A549 (cell line): Measurements from ENCODE around the gene OSBPL3. TPM values are rescaled to one million over a fixed set of nuclear protein-coding genes. Genes with fewer than 3 reads are reported as not detected.

ENCODE experiments used
- ATAC-seq, 2 experiments: fragments of 200-7000 bp in 1 of 2; fragments of >200 bp in 1 of 2; cut with Nextera tagmentation in 1 of 2; cut with Tn5 transposase in 1 of 2; 3 replicates each; pipeline versions ENCODE4 v1.8.0 to v1.9.1; 2018 to 2020; ENCODE audit warnings: mild to moderate bottlenecking in 1 of 2, moderate library complexity in 1 of 2
- CTCF ChIA-PET: fragments of 300-600 bp; sonication (Branson Sonifier 250); formaldehyde crosslinking; extraction: SDS; loops from one replicate; lab custom pipeline; 2021; ENCODE audit warnings: antibody characterized with exemption, inconsistent platforms; lab: Yijun Ruan, JAX
- POLR2A ChIA-PET: fragments of 350-600 bp; formaldehyde crosslinking; extraction: SDS; loops from one replicate; lab custom pipeline; 2021; ENCODE audit warnings: antibody characterized with exemption, inconsistent platforms; lab: Yijun Ruan, JAX
- DNase-seq, 2 experiments: peaks; one replicate each; pipeline versions ENCODE4 v3.0.0 to v3.0.0-alpha.2; 2011 to 2016; ENCODE audit warnings: low read depth in 1 of 2, low spot score in 1 of 2
- FAIRE-seq: peaks from 2 replicates; lab custom pipeline; 2011; peaks lifted over from hg19 to GRCh38; lab: Jason Lieb, UNC
- H3K27ac ChIP-seq, 2 experiments: fragments of >200 bp; sonication (Bioruptor Twin); formaldehyde crosslinking; 3 replicates each; pipeline ENCODE4 v1.5.1; 2016 to 2017
- H3K4me1 ChIP-seq: fragments of >200 bp; sonication (Bioruptor Twin); formaldehyde crosslinking; 3 replicates; pipeline ENCODE4 v1.6.1; 2016
- H3K4me2 ChIP-seq: fragments of >200 bp; sonication (Bioruptor Twin); formaldehyde crosslinking; 3 replicates; pipeline ENCODE4 v1.6.1; 2016
- H3K4me3 ChIP-seq: fragments of >200 bp; sonication (Bioruptor Twin); formaldehyde crosslinking; 3 replicates; pipeline ENCODE4 v1.5.1; 2016
- H3K9me3 ChIP-seq: fragments of >200 bp; sonication (Bioruptor Twin); formaldehyde crosslinking; 3 replicates; pipeline ENCODE4 v1.6.1; 2016
- EHF ChIP-seq: fragments of 250-450 bp; sonication (Bioruptor Pico); IDR thresholded peaks from 2 replicates; pipeline ENCODE4 v1.5.0; 2020; ENCODE audit warnings: mild to moderate bottlenecking
- EHMT2 ChIP-seq: fragments of 200-600 bp; sonication (generic); IDR thresholded peaks from 2 replicates; pipeline ENCODE4 v1.6.1; 2016; ENCODE audit warnings: antibody characterized with exemption, low read depth, mild to moderate bottlenecking, moderate library complexity
- EP300 ChIP-seq, 2 experiments: fragments of >200 bp; sonication (Bioruptor Twin); formaldehyde crosslinking; IDR thresholded peaks; 2 replicates in 1 of 2; 3 replicates in 1 of 2; pipeline ENCODE4 v1.6.1; 2016 to 2017
- FOSB ChIP-seq: fragments of 250-450 bp; sonication (Bioruptor Pico); IDR thresholded peaks from 2 replicates; pipeline ENCODE4 v1.5.0; 2020; ENCODE audit warnings: mild to moderate bottlenecking, moderate library complexity
- FOSL2 ChIP-seq, 2 experiments: fragments of 450-650 bp in 1 of 2; fragments of >200 bp in 1 of 2; sonication (Bioruptor Twin) in 1 of 2; formaldehyde crosslinking; IDR thresholded peaks; 2 replicates each; pipeline versions ENCODE4 v1.5.0 to v1.6.1; 2016 to 2020; ENCODE audit warnings: mild to moderate bottlenecking in 1 of 2, moderate library complexity in 1 of 2
- HES2 ChIP-seq: fragments of >200 bp; sonication (Bioruptor Twin); formaldehyde crosslinking; IDR thresholded peaks from 2 replicates; pipeline ENCODE4 v1.6.1; 2016
- HEYL ChIP-seq: fragments of 250-450 bp; sonication (Bioruptor Pico); IDR thresholded peaks from 2 replicates; pipeline ENCODE4 v1.8.0; 2021; ENCODE audit warnings: mild to moderate bottlenecking, moderate library complexity
- HMGXB4 ChIP-seq: fragments of 250-450 bp; sonication (Bioruptor Pico); IDR thresholded peaks from 2 replicates; pipeline ENCODE4 v1.5.0; 2021; ENCODE audit warnings: mild to moderate bottlenecking, moderate library complexity, borderline replicate concordance
- HOXB13 ChIP-seq: fragments of 250-450 bp; sonication (Bioruptor Pico); IDR thresholded peaks from 2 replicates; pipeline ENCODE4 v1.5.0; 2020; ENCODE audit warnings: low read depth, mild to moderate bottlenecking, moderate library complexity
- KDM5A ChIP-seq: fragments of 200-600 bp; sonication (generic); IDR thresholded peaks from 2 replicates; pipeline ENCODE4 v1.6.1; 2016; ENCODE audit warnings: antibody characterized with exemption, mild to moderate bottlenecking
- MAZ ChIP-seq: fragments of 150-350 bp; IDR thresholded peaks from 2 replicates; pipeline ENCODE4 v1.6.1; 2014; ENCODE audit warnings: antibody characterized with exemption, low read depth, low read length, borderline replicate concordance
- NR3C1 ChIP-seq: fragments of >200 bp; sonication (Bioruptor Twin); formaldehyde crosslinking; IDR thresholded peaks from 3 replicates; pipeline ENCODE4 v1.6.1; 2017
- PHF8 ChIP-seq: fragments of 200-600 bp; sonication (generic); IDR thresholded peaks from 2 replicates; pipeline ENCODE4 v1.6.1; 2016; ENCODE audit warnings: low read depth, mild to moderate bottlenecking, antibody characterized with exemption, moderate library complexity, borderline replicate concordance
- POLR2A ChIP-seq: IDR thresholded peaks from 2 replicates; pipeline ENCODE4 v1.6.1; 2012; ENCODE audit warnings: mild to moderate bottlenecking, low read length
- RNF2 ChIP-seq: fragments of 200-600 bp; sonication (generic); IDR thresholded peaks from 2 replicates; pipeline ENCODE4 v1.6.1; 2016; ENCODE audit warnings: low read depth, mild to moderate bottlenecking, antibody characterized with exemption, moderate library complexity, borderline replicate concordance
- ZC3H11A ChIP-seq: fragments of 450-650 bp; IDR thresholded peaks from 2 replicates; pipeline ENCODE4 v1.6.1; 2014; ENCODE audit warnings: antibody characterized with exemption, mild to moderate bottlenecking
- ZFP36 ChIP-seq: fragments of 450-650 bp; IDR thresholded peaks from 2 replicates; pipeline ENCODE4 v1.6.1; 2014; ENCODE audit warnings: borderline replicate concordance; ENCODE audit not compliant: partially characterized antibody
- WGBS: methylation state at CpG from one replicate; pipeline ENCODE4 v1.1.6; 2017; ENCODE audit errors: missing lambda C conversion rate; 5-methylcytosine and 5-hydroxymethylcytosine counted together
- polyA plus RNA-seq, 4 experiments: library from polyadenylated mRNA; depleted of rRNA in 3 of 4; stranded (reverse); fragments of >200 nt; fragmentation: RNase III in 1 of 4; extraction: RNeasy Plus Mini Kit Qiagen cat#74134 plus additional on column Dnase treatment in 1 of 4; gene quantifications; 2 replicates in 3 of 4; 3 replicates in 1 of 4; pipeline ENCODE4 v1.2.3, GENCODE V29; 2011 to 2017
- TF ChIP-seq, protein P1 (sequence below): fragments of >200 bp; sonication (Bioruptor Twin); formaldehyde crosslinking; IDR thresholded peaks from 3 replicates; pipeline ENCODE4 v1.5.1; 2016
- TF ChIP-seq, protein P2 (sequence below): fragments of 150-350 bp; IDR thresholded peaks from 2 replicates; pipeline ENCODE4 v1.6.1; 2014; ENCODE audit warnings: low read depth, mild to moderate bottlenecking, low read length
- TF ChIP-seq, protein P3 (sequence below): IDR thresholded peaks from 2 replicates; pipeline ENCODE4 v1.6.1; 2012; ENCODE audit warnings: low read depth, borderline replicate concordance

The OSBPL3 gene
- polyA plus RNA-seq, 2 of the 4 experiments (the other 2 are of a cell fraction): 10.9 to 17.4 TPM

DNA sequence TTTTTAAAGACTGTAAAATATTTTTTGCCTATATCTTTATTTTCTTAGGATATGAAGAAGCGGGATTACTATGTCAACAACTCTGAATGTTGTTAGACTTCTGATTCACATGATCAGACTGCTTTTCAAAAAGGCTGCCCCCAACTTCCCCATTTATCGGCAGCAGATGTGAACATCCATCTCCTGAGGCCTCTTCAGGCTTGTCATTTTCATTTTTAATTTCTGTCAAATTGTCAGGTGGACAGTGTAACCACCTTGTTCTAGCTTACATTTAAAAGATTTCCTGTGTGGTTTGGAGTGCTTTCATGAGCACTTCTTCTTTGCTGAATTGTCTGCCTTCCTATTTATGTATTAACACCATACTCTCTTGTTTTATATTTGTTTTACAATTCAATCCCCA, 143.9 kb downstream of the OSBPL3 start (continued):
- TF ChIP-seq, protein P1, sequence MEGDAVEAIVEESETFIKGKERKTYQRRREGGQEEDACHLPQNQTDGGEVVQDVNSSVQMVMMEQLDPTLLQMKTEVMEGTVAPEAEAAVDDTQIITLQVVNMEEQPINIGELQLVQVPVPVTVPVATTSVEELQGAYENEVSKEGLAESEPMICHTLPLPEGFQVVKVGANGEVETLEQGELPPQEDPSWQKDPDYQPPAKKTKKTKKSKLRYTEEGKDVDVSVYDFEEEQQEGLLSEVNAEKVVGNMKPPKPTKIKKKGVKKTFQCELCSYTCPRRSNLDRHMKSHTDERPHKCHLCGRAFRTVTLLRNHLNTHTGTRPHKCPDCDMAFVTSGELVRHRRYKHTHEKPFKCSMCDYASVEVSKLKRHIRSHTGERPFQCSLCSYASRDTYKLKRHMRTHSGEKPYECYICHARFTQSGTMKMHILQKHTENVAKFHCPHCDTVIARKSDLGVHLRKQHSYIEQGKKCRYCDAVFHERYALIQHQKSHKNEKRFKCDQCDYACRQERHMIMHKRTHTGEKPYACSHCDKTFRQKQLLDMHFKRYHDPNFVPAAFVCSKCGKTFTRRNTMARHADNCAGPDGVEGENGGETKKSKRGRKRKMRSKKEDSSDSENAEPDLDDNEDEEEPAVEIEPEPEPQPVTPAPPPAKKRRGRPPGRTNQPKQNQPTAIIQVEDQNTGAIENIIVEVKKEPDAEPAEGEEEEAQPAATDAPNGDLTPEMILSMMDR: no peak
- no peak for TF ChIP-seq ZC3H11A
- TF ChIP-seq HEYL (CRISPR knock-in tag): no peak
- no peak for TF ChIP-seq KDM5A
- TF ChIP-seq FOSL2 (IDR thresholded peaks at IDR 0.05): no peak
- TF ChIP-seq FOSL2 (CRISPR knock-in tag; IDR thresholded peaks at IDR 0.05): no peak
- TF ChIP-seq HMGXB4 (CRISPR knock-in tag): no peak
- TF ChIP-seq, protein P2, sequence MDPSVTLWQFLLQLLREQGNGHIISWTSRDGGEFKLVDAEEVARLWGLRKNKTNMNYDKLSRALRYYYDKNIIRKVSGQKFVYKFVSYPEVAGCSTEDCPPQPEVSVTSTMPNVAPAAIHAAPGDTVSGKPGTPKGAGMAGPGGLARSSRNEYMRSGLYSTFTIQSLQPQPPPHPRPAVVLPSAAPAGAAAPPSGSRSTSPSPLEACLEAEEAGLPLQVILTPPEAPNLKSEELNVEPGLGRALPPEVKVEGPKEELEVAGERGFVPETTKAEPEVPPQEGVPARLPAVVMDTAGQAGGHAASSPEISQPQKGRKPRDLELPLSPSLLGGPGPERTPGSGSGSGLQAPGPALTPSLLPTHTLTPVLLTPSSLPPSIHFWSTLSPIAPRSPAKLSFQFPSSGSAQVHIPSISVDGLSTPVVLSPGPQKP: no peak
- TF ChIP-seq EHF (CRISPR knock-in tag): no peak

GRCh38 chr7:24835643-24836042, 144.3 kb downstream of the OSBPL3 start:
- DNase-seq (no peak), ATAC-seq (no peak), FAIRE-seq (no peak)
- Histone ChIP-seq H3K4me1 (no peaks in the 10 kb centered on the region), H3K4me2 (no peak overlapping the region), H3K27ac (no peak overlapping the region)
- ChIA-PET CTCF (no interaction called here), POLR2A (no interaction called here)
- 87% methylated on average over 3 of the region's 3 CpGs for WGBS
- TF ChIP-seq POLR2A (no peak), EHF (CRISPR knock-in tag) (no peak), FOSL2 (IDR thresholded peaks at IDR 0.05) (no peak), FOSL2 (CRISPR knock-in tag; IDR thresholded peaks at IDR 0.05) (no peak), FOSB (CRISPR knock-in tag) (no peak), MAZ (no peak), HOXB13 (CRISPR knock-in tag) (no peak), EHMT2 (no peak), HES2 (no peak), ZFP36 (no peak), KDM5A (no peak), NR3C1 (no peak), RNF2 (no peak), EP300 (IDR thresholded peaks at IDR 0.05) (no peak), PHF8 (no peak)
- TF ChIP-seq, protein P3, sequence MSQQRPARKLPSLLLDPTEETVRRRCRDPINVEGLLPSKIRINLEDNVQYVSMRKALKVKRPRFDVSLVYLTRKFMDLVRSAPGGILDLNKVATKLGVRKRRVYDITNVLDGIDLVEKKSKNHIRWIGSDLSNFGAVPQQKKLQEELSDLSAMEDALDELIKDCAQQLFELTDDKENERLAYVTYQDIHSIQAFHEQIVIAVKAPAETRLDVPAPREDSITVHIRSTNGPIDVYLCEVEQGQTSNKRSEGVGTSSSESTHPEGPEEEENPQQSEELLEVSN: no peak
- TF ChIP-seq, all 56 proteins: peak for 0
- Histone ChIP-seq H3K4me3 (no peak overlapping the region), H3K9me3 (no peaks in the 10 kb centered on the region)
